ENCODE measurements around the gene RBM19. TPM values are rescaled to one million over a fixed set of nuclear protein-coding genes. Genes with fewer than 3 reads are reported as not detected.

The RBM19 gene
- total RNA-seq, 2 donors from 2014 or later = 46.9 to 77.8 TPM

- DNase-seq (ENCODE audit: low spot score) (peak; percentile 31), ATAC-seq (peak in 1 of 2 donors; percentile 45)
- Mint-ChIP-seq H3K9me3 (no peaks in the 10 kb centered on the region), H3K36me3 (no peaks in the 10 kb centered on the region), H3K27ac (no peak overlapping the region), H3K4me3 (no peak overlapping the region), H3K4me1 (ENCODE audit: low read depth in 2 of 2) (no peaks in the 10 kb centered on the region), H3K27me3 (no peaks in the 10 kb centered on the region)
Observed at GRCh38 chr12:113891739-113892520, 74.2 kb downstream of the RBM19 start.

- Mint-ChIP-seq H3K36me3 (no peaks in the 10 kb centered on the region), H3K27me3 (no peaks in the 10 kb centered on the region), H3K4me1 (ENCODE audit: low read depth in 2 of 2) (no peaks in the 10 kb centered on the region), H3K9me3 (no peaks in the 10 kb centered on the region), H3K4me3 (no peak overlapping the region), H3K27ac (no peak overlapping the region)
- DNase-seq (ENCODE audit: low spot score) (peak; percentile 3), ATAC-seq (no peak)
Observed at GRCh38 chr12:113891167-113891692, 74.9 kb downstream of the RBM19 start.

GRCh38 chr12:113889891-113890581 lies 76.1 kb downstream of the RBM19 start:
- Mint-ChIP-seq H3K27me3 (no peaks in the 10 kb centered on the region), H3K4me1 (ENCODE audit: low read depth in 2 of 2) (no peaks in the 10 kb centered on the region), H3K9me3 (no peaks in the 10 kb centered on the region), H3K4me3 (no peak overlapping the region), H3K36me3 (no peaks in the 10 kb centered on the region), H3K27ac (no peak overlapping the region)
- DNase-seq (ENCODE audit: low spot score) = peak; percentile 15
- ATAC-seq = no peak

- DNase-seq (ENCODE audit: low spot score) = peak; percentile 10
- H3K4me1 Mint-ChIP-seq (ENCODE audit: low read depth in 2 of 2) = no peaks in the 10 kb centered on the region
- no peaks in the 10 kb centered on the region for H3K36me3 Mint-ChIP-seq
- H3K9me3 Mint-ChIP-seq = no peaks in the 10 kb centered on the region
- no peak for ATAC-seq
- no peak overlapping the region for H3K4me3 Mint-ChIP-seq
- H3K27me3 Mint-ChIP-seq = no peaks in the 10 kb centered on the region
- no peak overlapping the region for H3K27ac Mint-ChIP-seq
Observed at GRCh38 chr12:113889076-113889475, 77.0 kb downstream of the RBM19 start.

DNA sequence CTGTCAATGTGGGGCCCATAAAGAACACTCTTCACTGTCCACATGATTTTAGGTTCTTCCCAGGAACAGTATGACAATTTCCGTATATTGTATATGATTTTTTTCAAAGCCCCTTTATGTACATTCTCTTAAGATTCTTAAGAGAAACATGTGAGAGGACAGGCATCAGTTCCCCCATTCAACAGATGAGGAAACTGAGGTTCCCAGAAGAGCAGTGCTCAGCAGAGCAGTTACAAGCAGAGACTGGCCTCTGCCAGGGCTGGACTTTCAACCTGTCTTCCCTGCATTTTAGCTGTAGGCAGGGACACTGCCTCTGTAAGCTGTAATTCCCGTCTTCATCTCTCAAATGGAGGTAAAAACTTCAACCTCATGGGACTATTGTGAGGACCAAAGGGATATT lies 77.7 kb downstream of the RBM19 start:
- no peak for DNase-seq (ENCODE audit: low spot score)
- Mint-ChIP-seq H3K4me1 (ENCODE audit: low read depth in 2 of 2) (no peaks in the 10 kb centered on the region), H3K27ac (no peak overlapping the region), H3K9me3 (no peaks in the 10 kb centered on the region), H3K27me3 (no peaks in the 10 kb centered on the region), H3K36me3 (no peaks in the 10 kb centered on the region), H3K4me3 (no peak overlapping the region)
- no peak for ATAC-seq

DNA sequence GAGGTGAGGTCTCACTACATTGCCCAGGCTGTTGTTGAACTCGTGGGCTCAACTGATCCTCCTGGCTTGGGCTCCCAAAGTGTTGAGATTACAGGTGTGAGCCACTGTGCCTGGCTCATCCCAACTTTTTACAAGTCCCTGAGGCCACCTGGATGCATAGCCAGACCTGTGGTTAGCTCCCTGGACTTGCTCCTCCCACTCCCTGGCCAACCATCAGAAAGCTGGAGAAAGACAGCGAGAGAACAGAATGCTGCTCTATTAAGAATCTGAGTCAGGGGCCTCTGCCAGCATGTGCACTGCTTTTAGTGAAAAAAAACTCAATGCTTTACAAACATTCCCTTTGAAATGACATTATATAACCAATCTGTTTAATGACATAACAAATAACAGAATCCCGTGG lies 78.2 kb downstream of the RBM19 start:
- H3K27ac Mint-ChIP-seq = no peak overlapping the region
- DNase-seq (ENCODE audit: low spot score) (peak; percentile 2), ATAC-seq (no peak)
- no peaks in the 10 kb centered on the region for H3K9me3 Mint-ChIP-seq
- no peaks in the 10 kb centered on the region for H3K36me3 Mint-ChIP-seq
- no peaks in the 10 kb centered on the region for H3K4me1 Mint-ChIP-seq (ENCODE audit: low read depth in 2 of 2)
- H3K4me3 Mint-ChIP-seq = no peak overlapping the region
- no peaks in the 10 kb centered on the region for H3K27me3 Mint-ChIP-seq

DNA sequence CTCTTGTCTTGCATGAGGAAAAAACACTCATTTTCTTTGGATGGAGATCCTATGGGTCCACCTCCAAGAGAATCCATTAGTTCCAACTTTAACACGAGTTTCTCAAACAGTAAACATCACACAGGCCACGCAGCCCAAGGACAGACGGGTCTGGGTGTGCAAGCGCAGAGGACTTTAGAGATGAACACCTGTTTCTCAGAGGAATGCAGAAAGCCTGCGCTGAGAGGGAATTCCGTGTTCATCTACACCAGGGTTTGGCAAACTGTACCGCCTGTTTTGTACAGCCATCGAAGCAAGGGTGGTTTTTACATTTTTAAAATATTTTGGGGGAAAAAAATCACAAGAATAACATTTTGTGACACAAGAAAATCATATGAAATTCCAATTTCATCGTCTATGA lies 79.4 kb downstream of the RBM19 start:
- Mint-ChIP-seq H3K27me3 (no peaks in the 10 kb centered on the region), H3K4me3 (no peak overlapping the region), H3K4me1 (ENCODE audit: low read depth in 2 of 2) (no peaks in the 10 kb centered on the region), H3K27ac (no peak overlapping the region), H3K9me3 (no peaks in the 10 kb centered on the region), H3K36me3 (no peaks in the 10 kb centered on the region)
- ATAC-seq (no peak), DNase-seq (ENCODE audit: low spot score) (peak; percentile 12)

GRCh38 chr12:113884392-113884791 lies 81.7 kb downstream of the RBM19 start:
- H3K4me3 Mint-ChIP-seq = no peak overlapping the region
- no peak for DNase-seq (ENCODE audit: low spot score)
- H3K4me1 Mint-ChIP-seq (ENCODE audit: low read depth in 2 of 2) = no peaks in the 10 kb centered on the region
- no peak for ATAC-seq
- no peaks in the 10 kb centered on the region for H3K9me3 Mint-ChIP-seq
- H3K27me3 Mint-ChIP-seq = no peaks in the 10 kb centered on the region
- no peak overlapping the region for H3K27ac Mint-ChIP-seq
- no peaks in the 10 kb centered on the region for H3K36me3 Mint-ChIP-seq

- no peak for ATAC-seq
- H3K4me3 Mint-ChIP-seq = no peak overlapping the region
- no peaks in the 10 kb centered on the region for H3K9me3 Mint-ChIP-seq
- no peaks in the 10 kb centered on the region for H3K4me1 Mint-ChIP-seq (ENCODE audit: low read depth in 2 of 2)
- H3K36me3 Mint-ChIP-seq = no peaks in the 10 kb centered on the region
- peak; percentile 26 for DNase-seq (ENCODE audit: low spot score)
- H3K27ac Mint-ChIP-seq = no peak overlapping the region
- no peaks in the 10 kb centered on the region for H3K27me3 Mint-ChIP-seq
Observed at GRCh38 chr12:113882690-113883089, 83.4 kb downstream of the RBM19 start.

- Mint-ChIP-seq H3K9me3 (no peaks in the 10 kb centered on the region), H3K36me3 (no peaks in the 10 kb centered on the region), H3K27ac (no peak overlapping the region), H3K27me3 (no peaks in the 10 kb centered on the region), H3K4me3 (no peak overlapping the region), H3K4me1 (ENCODE audit: low read depth in 2 of 2) (no peaks in the 10 kb centered on the region)
- DNase-seq (ENCODE audit: low spot score) (peak; percentile 37), ATAC-seq (no peak)
Observed at GRCh38 chr12:113880988-113881962, 84.8 kb downstream of the RBM19 start.

DNA sequence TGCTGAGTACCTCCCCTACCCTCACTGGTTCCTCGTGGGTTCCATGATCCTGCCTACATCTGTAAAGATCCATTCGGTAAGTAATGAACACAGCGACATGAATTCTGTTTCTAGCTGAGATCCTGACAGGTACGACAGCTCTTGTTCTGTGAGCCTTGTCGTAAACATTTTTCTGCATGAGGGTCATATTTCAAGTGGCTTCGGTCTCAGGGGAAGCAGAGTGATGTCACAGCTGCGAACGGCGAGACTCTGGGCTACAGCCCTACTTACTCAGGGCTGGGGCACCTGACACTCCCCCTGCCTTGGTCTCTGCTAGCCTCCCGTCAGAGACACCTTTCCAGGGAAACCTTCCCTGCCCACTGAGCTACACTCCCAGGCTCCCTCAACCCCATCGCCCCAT lies 85.8 kb downstream of the RBM19 start:
- no peak overlapping the region for H3K27ac Mint-ChIP-seq
- H3K9me3 Mint-ChIP-seq = no peaks in the 10 kb centered on the region
- H3K36me3 Mint-ChIP-seq = no peaks in the 10 kb centered on the region
- ATAC-seq (no peak), DNase-seq (ENCODE audit: low spot score) (peak; percentile 18)
- H3K4me3 Mint-ChIP-seq = no peak overlapping the region
- no peaks in the 10 kb centered on the region for H3K4me1 Mint-ChIP-seq (ENCODE audit: low read depth in 2 of 2)
- H3K27me3 Mint-ChIP-seq = no peaks in the 10 kb centered on the region

DNA sequence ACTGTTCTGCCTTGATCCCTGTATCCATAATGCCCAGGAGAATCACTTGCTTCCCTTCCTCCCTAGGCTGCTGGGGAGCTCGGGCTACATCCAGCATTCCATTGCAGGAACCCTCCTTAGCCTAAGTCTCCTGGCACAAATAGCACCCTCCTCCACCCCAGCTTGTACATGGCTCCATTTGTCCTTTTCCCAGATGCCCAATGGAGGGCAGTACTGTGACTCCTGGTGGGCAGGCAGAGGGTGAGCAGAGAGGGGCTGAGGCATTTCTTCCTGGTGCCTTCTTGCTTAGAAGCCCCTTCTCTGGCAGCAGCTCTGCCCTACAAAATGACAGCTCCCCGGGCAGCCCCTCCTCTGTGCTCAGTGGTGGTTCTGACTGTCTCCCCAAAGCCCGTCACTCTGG lies 86.5 kb downstream of the RBM19 start:
- Mint-ChIP-seq H3K4me3 (no peak overlapping the region), H3K27me3 (no peaks in the 10 kb centered on the region), H3K36me3 (no peaks in the 10 kb centered on the region), H3K27ac (no peak overlapping the region), H3K4me1 (ENCODE audit: low read depth in 2 of 2) (no peaks in the 10 kb centered on the region), H3K9me3 (no peaks in the 10 kb centered on the region)
- DNase-seq (ENCODE audit: low spot score) (peak; percentile 50), ATAC-seq (no peak)

DNA sequence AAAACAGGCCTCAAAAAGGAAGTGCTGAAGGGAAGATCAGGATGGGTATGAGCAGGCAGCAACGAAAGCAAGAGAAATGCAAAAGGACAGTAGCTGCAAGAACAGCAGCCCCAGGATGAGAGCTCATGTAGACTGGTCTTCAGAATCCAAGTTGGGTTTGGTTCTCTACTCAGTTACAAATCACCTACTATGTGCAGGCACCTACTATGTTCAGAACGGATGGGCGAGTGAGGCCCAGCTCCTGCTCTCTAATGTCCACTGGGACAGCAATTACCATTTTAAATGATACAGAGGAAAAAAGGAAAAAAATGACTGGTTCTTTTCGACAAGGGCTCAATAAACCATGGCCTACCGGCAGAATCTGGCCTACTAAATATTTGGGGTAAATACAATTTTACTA lies 88.5 kb downstream of the RBM19 start:
- Mint-ChIP-seq H3K27me3 (no peaks in the 10 kb centered on the region), H3K9me3 (no peaks in the 10 kb centered on the region), H3K27ac (no peak overlapping the region), H3K36me3 (no peaks in the 10 kb centered on the region), H3K4me3 (no peak overlapping the region), H3K4me1 (ENCODE audit: low read depth in 2 of 2) (no peaks in the 10 kb centered on the region)
- DNase-seq (ENCODE audit: low spot score) (no peak), ATAC-seq (no peak)
